SH-SY5Y (cell line): ENCODE measurements around the gene EYA4.

Source experiments
- GATA2 ChIP-seq: IDR thresholded peaks from 2 replicates; pipeline ENCODE4 v1.6.1; 2011; ENCODE audit warnings: mild to moderate bottlenecking, low read depth, low read length
- GATA3 ChIP-seq: IDR thresholded peaks from 2 replicates; pipeline ENCODE4 v1.6.1; 2011; ENCODE audit warnings: low read depth, mild to moderate bottlenecking, low read length, moderate library complexity

DNA sequence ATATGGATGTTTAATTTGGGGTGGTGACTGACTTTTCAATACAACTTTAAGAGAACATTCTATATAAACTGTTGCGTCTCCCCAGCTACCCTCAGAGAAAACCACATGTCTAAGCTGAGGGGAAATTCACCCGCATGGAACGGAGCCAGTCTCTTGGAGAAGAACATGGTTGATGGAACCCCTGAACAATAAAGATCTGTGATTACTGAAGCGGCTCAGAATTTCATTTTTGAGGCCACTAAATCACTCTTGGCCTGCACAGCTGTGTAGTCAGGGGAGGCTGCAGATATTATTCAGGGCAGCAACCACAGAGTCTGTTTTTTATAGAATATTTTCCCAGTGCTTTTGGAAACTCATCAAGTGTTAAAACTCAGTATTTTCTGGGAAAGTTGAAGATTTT, 73.8 kb downstream of the EYA4 start:
- TF ChIP-seq GATA2 (no peak), GATA3 (no peak)
